Parathyroid adenoma (tissue), 2 donors: ENCODE measurements around the gene VPS29.
"Not testable (repeated sequence)": the region's sequence is repeated elsewhere in the genome, so short reads cannot be mapped to it uniquely, and the experiment has no call there.

Experiments used
- H2AFZ ChIP-seq: fragments of 300-600 bp; sonication (generic); one replicate; pipeline ENCODE4 v1.7.0; 2017; ENCODE audit warnings: antibody characterized with exemption, mild to moderate bottlenecking
- H3K27ac ChIP-seq: fragments of 300-600 bp; sonication (generic); one replicate; pipeline ENCODE4 v1.7.0; 2017
- H3K27me3 ChIP-seq: fragments of 300-600 bp; sonication (generic); one replicate; pipeline ENCODE4 v1.7.0; 2017; ENCODE audit warnings: low read length; ENCODE audit not compliant: control insufficient read depth, insufficient read depth
- H3K36me3 ChIP-seq: fragments of 300-600 bp; sonication (generic); one replicate; pipeline ENCODE4 v1.7.0; 2017; ENCODE audit warnings: low read length; ENCODE audit not compliant: control insufficient read depth, insufficient read depth
- H3K4me1 ChIP-seq: fragments of 300-600 bp; sonication (generic); one replicate; pipeline ENCODE4 v1.7.0; 2017; ENCODE audit warnings: control low read depth
- H3K4me2 ChIP-seq: fragments of 300-600 bp; sonication (generic); one replicate; pipeline ENCODE4 v1.7.0; 2017; ENCODE audit warnings: low read length
- H3K4me3 ChIP-seq: fragments of 300-600 bp; sonication (generic); one replicate; pipeline ENCODE4 v1.7.0; 2017; ENCODE audit warnings: low read depth, low read length
- H3K79me2 ChIP-seq: fragments of 300-600 bp; sonication (generic); one replicate; pipeline ENCODE4 v1.7.0; 2017; ENCODE audit warnings: control low read depth
- H3K9ac ChIP-seq: fragments of 300-600 bp; sonication (generic); one replicate; pipeline ENCODE4 v1.7.0; 2017; ENCODE audit warnings: mild to moderate bottlenecking
- H3K9me3 ChIP-seq: fragments of 300-600 bp; sonication (generic); one replicate; pipeline ENCODE4 v1.7.0; 2017; ENCODE audit warnings: low read length; ENCODE audit not compliant: control insufficient read depth
- CTCF ChIP-seq: fragments of 300-600 bp; sonication (generic); IDR thresholded peaks from one replicate; pipeline ENCODE4 v1.7.0; 2017; ENCODE audit warnings: antibody characterized with exemption, mild to moderate bottlenecking
- donor health status: primary hyperparathyroidism.

VPS29 gene

GRCh38 chr12:110468214-110469048 is 33.5 kb downstream of the VPS29 start, which contains the start of the genes FAM216A and GPN3:
TSS of gene FAM216A (plus strand) at chr12:110468845. CDS start at chr12:110468876, 31 bp downstream.
TSS of gene GPN3 (minus strand) at chr12:110468257. CDS start at chr12:110468203, 54 bp downstream.
- peak within 1 kb of the TSS; percentile 76 for H3K4me3 ChIP-seq
- H3K27ac ChIP-seq = peak within 1 kb of the TSS; percentile 77
- peaks cover 7% of the 10 kb centered on the region for H3K79me2 ChIP-seq
- H3K4me2 ChIP-seq = peak within 1 kb of the TSS; percentile 80
- peak within 1 kb of the TSS; percentile 42 for H3K9ac ChIP-seq
- TF ChIP-seq CTCF = no peak
- no peaks in the 10 kb centered on the region for H3K9me3 ChIP-seq
- no peaks in the 10 kb centered on the region for H3K36me3 ChIP-seq
- no peaks in the 10 kb centered on the region for H3K4me1 ChIP-seq
- H2AFZ ChIP-seq = peak within 1 kb of the TSS; percentile 98
- no peaks in the 10 kb centered on the region for H3K27me3 ChIP-seq

DNA sequence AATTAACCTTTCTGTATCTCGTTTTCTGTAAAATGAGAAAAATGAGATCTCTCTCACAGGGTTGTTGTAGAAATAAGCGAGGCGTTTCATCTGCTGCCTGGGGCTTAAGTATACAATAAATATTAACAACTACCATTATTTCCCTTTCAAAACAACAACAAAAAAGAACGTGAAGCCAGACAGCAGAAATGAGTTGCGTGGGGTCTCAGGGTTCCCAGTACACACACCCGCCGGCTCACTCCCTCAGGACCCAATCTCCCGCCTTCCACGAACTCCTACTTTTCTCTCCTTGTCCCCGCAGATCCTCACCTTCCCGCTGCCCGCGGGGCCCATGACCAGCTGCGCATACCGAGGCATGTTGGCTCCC is 34.1 kb downstream of the VPS29 start:
- Histone ChIP-seq H3K9ac (peak overlapping the region; percentile 42), H3K4me1 (no peaks in the 10 kb centered on the region), H3K79me2 (peaks cover 7% of the 10 kb centered on the region), H3K27me3 (no peaks in the 10 kb centered on the region), H3K27ac (peak overlapping the region; percentile 77), H3K4me2 (peak overlapping the region; percentile 80), H3K4me3 (peak overlapping the region; percentile 76), H2AFZ (peak overlapping the region; percentile 98), H3K36me3 (no peaks in the 10 kb centered on the region), H3K9me3 (no peaks in the 10 kb centered on the region)
- TF ChIP-seq CTCF = no peak

DNA sequence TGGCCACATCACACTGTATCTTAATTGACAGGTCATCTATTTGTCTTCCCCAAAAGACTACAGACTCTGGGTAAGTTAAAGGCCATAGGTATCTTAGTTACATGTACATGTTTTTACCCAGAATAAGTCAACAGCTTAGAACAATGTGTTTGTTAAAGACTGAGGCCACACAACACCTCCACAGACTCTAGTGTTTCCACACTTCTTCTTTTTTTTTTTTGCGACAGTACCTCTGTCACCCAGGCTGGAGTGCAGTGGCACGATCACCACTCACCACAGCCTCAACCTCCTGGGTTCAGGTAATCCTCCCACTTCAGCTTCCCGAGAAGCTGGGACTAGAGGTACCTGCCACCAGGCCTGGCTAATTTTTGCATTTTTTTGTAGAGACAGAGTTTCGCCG is 35.1 kb downstream of the VPS29 start:
- Histone ChIP-seq H3K4me3 (no peak overlapping the region), H3K36me3 (no peaks in the 10 kb centered on the region), H3K4me2 (no peak overlapping the region), H3K79me2 (peaks cover 7% of the 10 kb centered on the region), H3K27me3 (no peaks in the 10 kb centered on the region), H3K9me3 (no peaks in the 10 kb centered on the region), H3K9ac (no peak overlapping the region), H2AFZ (no peak overlapping the region), H3K27ac (no peak overlapping the region), H3K4me1 (no peaks in the 10 kb centered on the region)
- TF ChIP-seq CTCF = no peak

GRCh38 chr12:110465765-110466164 is 36.1 kb downstream of the VPS29 start:
- not testable (repeated sequence) for H3K27me3 ChIP-seq

GRCh38 chr12:110465024-110465423 is 36.9 kb downstream of the VPS29 start:
- Histone ChIP-seq H3K27ac (no peak overlapping the region), H3K4me1 (no peaks in the 10 kb centered on the region), H3K9ac (no peak overlapping the region), H3K36me3 (no peaks in the 10 kb centered on the region), H3K4me3 (no peak overlapping the region), H3K79me2 (peaks cover 7% of the 10 kb centered on the region), H3K27me3 (no peaks in the 10 kb centered on the region), H3K4me2 (no peak overlapping the region), H2AFZ (no peak overlapping the region), H3K9me3 (no peaks in the 10 kb centered on the region)
- TF ChIP-seq CTCF = no peak

More at GRCh38 chr12:110465765-110466164, 36.1 kb downstream of the VPS29 start:
- H3K9me3 ChIP-seq, H3K36me3 ChIP-seq, H3K9ac ChIP-seq, H3K27ac ChIP-seq, H2AFZ ChIP-seq, H3K79me2 ChIP-seq, H3K4me1 ChIP-seq, H3K4me3 ChIP-seq, H3K4me2 ChIP-seq: not testable (repeated sequence)

DNA sequence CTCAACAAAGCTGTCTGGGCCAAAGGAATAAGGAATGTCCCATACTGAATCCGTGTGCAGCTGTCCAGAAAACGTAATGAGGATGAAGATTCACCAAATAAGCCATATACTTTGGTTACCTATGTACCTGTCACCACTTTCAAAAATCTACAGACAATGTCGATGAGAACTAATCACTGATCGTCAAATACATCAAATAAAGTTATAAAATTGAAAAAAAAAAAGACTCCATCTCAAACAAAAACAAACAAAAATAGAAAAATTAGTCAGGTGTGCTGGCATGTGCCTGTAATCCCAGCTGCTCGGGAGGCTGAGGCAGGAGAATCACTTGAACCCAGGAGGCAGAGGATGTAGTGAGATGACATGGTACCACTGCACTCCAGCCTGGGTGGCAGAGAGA is 40.7 kb downstream of the VPS29 start:
- H3K4me2 ChIP-seq, H3K4me1 ChIP-seq, H3K4me3 ChIP-seq, H3K27ac ChIP-seq, H3K36me3 ChIP-seq, H2AFZ ChIP-seq, H3K79me2 ChIP-seq, H3K9ac ChIP-seq, H3K9me3 ChIP-seq, H3K27me3 ChIP-seq: not testable (repeated sequence)
